ENCODE results near the gene LAMA2.

LAMA2 gene

DNA sequence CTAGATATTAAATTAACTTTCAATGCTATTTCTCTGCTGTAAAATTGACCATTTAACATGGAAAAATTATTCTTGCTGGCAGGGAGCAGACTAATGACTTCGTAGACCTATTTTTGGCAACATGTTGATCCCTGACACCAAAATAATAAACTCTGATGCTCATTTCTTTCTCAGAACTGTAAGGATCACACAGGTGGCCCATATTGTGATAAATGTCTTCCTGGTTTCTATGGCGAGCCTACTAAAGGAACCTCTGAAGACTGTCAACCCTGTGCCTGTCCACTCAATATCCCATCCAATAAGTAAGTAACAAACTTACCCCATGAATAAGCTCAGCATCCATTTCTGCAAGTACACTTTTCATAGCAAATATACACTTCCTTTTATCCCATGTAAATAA lies 387.5 kb downstream of the LAMA2 start:
- Histone ChIP-seq H3K4me1 (ENCODE audit: insufficient read depth, low read length) (peaks cover 27% of the 10 kb centered on the region; the same call in 1 of the 2 replicates), H3K9me3 (ENCODE audit: control insufficient read depth, insufficient read depth, low read length) (no peaks in the 10 kb centered on the region), H3K36me3 (ENCODE audit: insufficient read depth, low read length) (no peaks in the 10 kb centered on the region), H3K9ac (ENCODE audit: low read depth, low read length) (no peak overlapping the region)

DNA sequence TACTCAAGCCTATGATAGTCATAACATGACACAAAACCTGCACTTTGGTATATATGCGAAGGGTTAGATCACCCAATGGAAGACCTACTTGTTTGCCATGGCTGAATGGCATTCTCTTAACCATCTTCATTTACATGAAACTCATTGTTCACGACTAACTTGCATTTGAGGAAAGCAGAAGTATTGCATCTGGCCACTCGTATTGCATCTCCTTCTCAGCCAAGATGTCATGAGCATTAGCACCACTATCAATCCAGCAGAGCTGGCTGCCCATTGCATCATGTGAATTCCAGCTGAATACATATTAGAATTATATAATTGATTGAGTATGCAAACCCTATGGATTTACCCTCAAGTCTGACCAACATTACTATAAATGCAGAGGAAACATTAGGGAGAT lies 390.2 kb downstream of the LAMA2 start:
- H3K4me1 ChIP-seq (ENCODE audit: insufficient read depth, low read length), result peaks cover 23% of the 10 kb centered on the region; the same call in 1 of the 2 replicates
- H3K36me3 ChIP-seq (ENCODE audit: insufficient read depth, low read length), result no peaks in the 10 kb centered on the region
- no peaks in the 10 kb centered on the region for H3K9me3 ChIP-seq (ENCODE audit: control insufficient read depth, insufficient read depth, low read length)
- no peak overlapping the region for H3K9ac ChIP-seq (ENCODE audit: low read depth, low read length)

DNA sequence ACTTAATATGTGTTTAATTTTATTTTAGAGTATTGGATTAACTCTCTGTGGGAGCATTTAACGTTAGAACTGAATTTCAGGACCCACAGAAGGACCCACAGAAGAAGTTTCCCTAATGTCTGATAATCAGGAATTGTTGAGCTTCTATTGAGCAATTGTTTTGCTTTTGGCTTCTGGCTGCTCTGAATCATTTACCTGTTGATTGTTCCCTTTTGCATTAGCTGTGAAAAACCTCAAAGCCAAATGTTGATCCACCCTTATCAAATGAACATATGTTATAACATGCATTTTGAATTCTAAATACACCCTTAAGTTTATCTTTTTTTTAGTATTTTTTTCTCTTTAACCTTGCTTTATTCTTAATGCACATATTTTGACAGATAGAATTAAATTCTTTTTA lies 393.5 kb downstream of the LAMA2 start:
- no peak overlapping the region for H3K9ac ChIP-seq (ENCODE audit: low read depth, low read length)
- peaks cover 19% of the 10 kb centered on the region; the same call in 1 of the 2 replicates for H3K4me1 ChIP-seq (ENCODE audit: insufficient read depth, low read length)
- no peaks in the 10 kb centered on the region for H3K9me3 ChIP-seq (ENCODE audit: control insufficient read depth, insufficient read depth, low read length)
- no peaks in the 10 kb centered on the region for H3K36me3 ChIP-seq (ENCODE audit: insufficient read depth, low read length)

DNA sequence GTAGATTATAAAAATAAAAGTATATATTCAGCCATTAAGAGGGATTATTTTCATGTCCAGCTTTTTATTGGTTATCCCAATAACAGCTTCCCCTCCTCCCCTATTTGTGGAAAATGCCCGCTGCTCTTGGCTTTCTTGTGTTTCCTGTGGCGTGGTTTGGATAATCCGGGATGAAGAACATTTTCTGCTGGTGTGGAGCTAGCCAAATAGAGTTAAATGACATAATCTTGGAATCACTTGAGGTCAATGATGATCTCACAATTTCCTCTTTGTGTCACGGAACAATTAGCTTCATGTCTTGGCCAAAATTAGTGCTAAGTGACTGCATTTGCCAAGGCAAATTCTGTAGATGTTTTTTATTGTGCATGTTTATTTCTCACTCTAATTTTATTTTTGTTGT lies 394.0 kb downstream of the LAMA2 start:
- peaks cover 17% of the 10 kb centered on the region; the same call in 1 of the 2 replicates for H3K4me1 ChIP-seq (ENCODE audit: insufficient read depth, low read length)
- H3K36me3 ChIP-seq (ENCODE audit: insufficient read depth, low read length), result no peaks in the 10 kb centered on the region
- H3K9ac ChIP-seq (ENCODE audit: low read depth, low read length), result no peak overlapping the region
- H3K9me3 ChIP-seq (ENCODE audit: control insufficient read depth, insufficient read depth, low read length), result no peaks in the 10 kb centered on the region

DNA sequence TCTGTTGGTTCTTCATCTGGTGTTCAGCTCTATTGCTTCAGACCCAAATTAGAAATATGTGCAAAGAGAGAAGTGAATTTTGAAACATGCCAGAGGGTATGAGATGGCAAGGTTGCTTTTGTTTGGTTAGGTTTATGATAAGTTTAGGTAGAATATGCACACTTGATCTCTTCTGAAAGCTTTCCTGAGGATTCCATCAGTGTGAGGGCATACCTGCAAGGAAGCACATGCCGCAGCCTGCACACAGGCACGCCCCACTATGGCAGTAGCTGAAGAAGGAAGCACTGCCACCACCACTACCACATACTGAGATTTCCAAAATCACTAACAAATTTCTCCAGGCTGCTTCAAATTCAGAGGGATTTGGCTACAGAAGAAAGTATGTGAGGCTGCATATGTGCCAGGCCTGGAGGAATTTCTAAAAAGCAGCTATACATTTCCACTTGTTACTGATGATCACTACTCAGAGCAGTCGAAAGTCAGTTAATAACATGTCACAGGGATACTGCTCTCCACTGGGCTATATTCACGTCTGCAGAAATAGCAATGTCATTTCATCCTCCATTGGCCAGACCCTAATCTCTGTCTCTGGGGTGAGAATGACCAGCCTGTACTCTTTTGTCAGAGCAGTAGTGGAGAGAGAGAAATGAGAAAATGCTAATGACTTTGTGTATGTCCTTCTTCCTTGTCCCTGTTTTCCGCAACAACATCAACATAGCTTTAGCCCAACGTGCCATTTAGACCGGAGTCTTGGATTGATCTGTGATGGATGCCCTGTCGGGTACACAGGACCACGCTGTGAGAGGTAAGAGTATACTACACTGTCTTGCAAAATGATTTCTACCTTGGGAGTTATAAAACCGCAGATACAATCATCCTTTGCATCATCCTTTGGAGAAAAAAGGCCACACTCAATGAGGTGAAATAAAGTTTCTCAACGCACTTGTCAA lies 396.7 kb downstream of the LAMA2 start:
- no peaks in the 10 kb centered on the region for H3K9me3 ChIP-seq (ENCODE audit: control insufficient read depth, insufficient read depth, low read length)
- 0 out of 2 replicates have a peak, but pooled peaks cover 3% of the 10 kb centered on the region for H3K4me1 ChIP-seq (ENCODE audit: insufficient read depth, low read length)
- no peak overlapping the region for H3K9ac ChIP-seq (ENCODE audit: low read depth, low read length)
- no peaks in the 10 kb centered on the region for H3K36me3 ChIP-seq (ENCODE audit: insufficient read depth, low read length)

DNA sequence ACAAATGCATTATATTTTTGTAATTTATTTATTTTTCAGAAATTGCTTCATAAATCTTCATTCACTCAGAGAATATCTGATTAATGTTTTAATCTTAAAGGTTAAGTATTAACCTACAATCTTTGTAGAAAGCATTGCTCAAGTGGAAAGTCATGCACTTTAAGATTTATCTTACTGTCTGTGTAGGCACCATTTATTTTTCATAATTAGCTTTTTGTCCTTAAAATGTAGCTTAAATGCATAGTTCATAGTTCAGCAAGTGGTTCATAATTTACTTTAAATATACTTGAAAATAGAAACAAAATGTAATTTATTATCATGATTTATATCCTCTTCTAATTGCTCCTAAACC lies 397.3 kb downstream of the LAMA2 start:
- Histone ChIP-seq H3K4me1 (ENCODE audit: insufficient read depth, low read length) (0 out of 2 replicates have a peak, but pooled peaks cover 3% of the 10 kb centered on the region), H3K9me3 (ENCODE audit: control insufficient read depth, insufficient read depth, low read length) (no peaks in the 10 kb centered on the region), H3K9ac (ENCODE audit: low read depth, low read length) (no peak overlapping the region), H3K36me3 (ENCODE audit: insufficient read depth, low read length) (no peaks in the 10 kb centered on the region)

DNA sequence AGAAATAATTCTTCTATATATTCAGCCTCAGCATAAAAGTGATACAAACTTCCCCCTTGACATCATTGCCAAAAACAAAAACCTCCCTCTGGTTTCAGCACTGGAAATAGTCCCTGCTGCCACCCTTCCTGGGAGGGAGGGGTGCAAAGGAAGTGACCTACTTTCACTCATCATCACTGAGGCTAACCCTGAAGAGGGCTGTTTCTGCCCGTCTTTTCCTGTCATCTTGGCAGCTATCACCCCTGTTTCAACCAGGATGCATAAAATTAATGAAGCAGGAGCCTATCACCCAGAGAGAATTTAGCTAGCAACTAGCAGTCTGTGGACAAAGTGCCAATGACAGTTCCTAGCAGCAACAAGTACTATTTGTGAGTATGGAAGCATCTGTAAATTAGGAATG lies 397.8 kb downstream of the LAMA2 start:
- Histone ChIP-seq H3K36me3 (ENCODE audit: insufficient read depth, low read length) (no peaks in the 10 kb centered on the region), H3K9me3 (ENCODE audit: control insufficient read depth, insufficient read depth, low read length) (no peaks in the 10 kb centered on the region), H3K4me1 (ENCODE audit: insufficient read depth, low read length) (0 out of 2 replicates have a peak, but pooled peaks cover 3% of the 10 kb centered on the region), H3K9ac (ENCODE audit: low read depth, low read length) (no peak overlapping the region)

DNA sequence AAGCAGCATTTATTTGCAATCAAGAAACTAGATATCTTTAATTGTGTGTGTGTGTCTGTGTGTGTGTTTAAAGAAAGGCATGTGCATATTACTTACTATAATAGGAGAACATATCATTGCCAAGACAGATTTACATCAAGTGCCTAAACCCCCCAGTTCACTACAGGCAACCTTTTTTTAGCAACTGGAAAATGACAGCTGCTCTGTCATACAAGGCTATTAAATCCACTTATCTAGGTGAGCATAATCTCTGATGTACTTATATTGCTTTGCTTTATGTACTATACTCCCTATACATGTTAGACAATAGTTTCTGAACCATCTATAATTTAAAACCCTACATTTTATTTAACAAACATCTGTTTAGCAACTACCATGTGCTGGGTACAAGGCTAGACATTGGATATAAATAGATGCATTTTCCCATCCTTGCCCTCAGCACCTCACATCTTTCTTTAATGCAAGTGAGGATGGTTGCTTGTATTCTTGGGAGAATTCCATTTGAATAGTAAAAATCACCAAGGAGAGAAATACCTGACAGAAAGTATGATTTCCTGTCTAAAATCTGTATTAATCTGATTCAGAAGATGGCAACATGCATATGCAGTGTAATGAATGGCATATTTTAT lies 398.3 kb downstream of the LAMA2 start:
- Histone ChIP-seq H3K9ac (ENCODE audit: low read depth, low read length) (no peak overlapping the region), H3K4me1 (ENCODE audit: insufficient read depth, low read length) (no peaks in the 10 kb centered on the region), H3K9me3 (ENCODE audit: control insufficient read depth, insufficient read depth, low read length) (no peaks in the 10 kb centered on the region), H3K36me3 (ENCODE audit: insufficient read depth, low read length) (no peaks in the 10 kb centered on the region)

DNA sequence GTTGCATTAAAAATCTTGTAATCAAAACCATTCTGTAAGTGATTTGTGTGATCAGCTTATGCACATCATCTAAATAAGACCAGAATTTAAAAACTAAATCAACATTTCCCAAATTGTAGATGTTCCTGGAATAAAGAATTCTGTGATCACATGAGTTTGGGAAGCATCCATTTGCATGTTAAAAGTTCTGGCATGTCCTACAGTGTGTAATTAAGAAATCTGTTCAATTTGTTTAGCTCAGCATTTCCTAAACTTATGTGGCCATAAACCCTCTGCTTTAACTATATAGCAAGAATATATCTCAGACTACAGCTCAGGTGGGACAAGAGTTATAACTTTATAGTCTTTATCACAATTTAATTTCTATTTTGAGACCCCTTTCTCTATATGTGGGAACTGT lies 399.1 kb downstream of the LAMA2 start:
- H3K9ac ChIP-seq (ENCODE audit: low read depth, low read length), result no peak overlapping the region
- no peaks in the 10 kb centered on the region for H3K4me1 ChIP-seq (ENCODE audit: insufficient read depth, low read length)
- H3K9me3 ChIP-seq (ENCODE audit: control insufficient read depth, insufficient read depth, low read length), result no peaks in the 10 kb centered on the region
- no peaks in the 10 kb centered on the region for H3K36me3 ChIP-seq (ENCODE audit: insufficient read depth, low read length)

DNA sequence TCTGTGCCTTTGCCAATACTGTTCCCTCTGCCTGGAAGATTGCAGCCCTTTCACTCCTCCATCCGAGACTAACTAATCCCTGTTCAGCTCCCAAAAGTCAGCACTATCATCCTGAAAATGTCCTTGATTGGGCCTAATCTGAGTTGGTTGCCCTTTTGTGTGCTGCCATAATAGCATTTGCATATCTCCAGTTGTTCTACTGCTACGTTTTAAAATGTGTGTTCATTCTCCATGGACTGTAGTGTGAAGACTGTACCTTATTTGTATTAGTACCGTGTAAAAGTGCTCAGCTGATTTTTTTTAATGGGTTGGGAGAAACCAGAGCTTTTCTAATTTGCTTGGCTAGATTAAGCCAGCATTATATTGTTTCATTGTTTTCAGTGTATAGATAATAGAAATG lies 401.3 kb downstream of the LAMA2 start:
- no peak overlapping the region for H3K9ac ChIP-seq (ENCODE audit: low read depth, low read length)
- H3K9me3 ChIP-seq (ENCODE audit: control insufficient read depth, insufficient read depth, low read length), result no peaks in the 10 kb centered on the region
- no peaks in the 10 kb centered on the region for H3K36me3 ChIP-seq (ENCODE audit: insufficient read depth, low read length)
- no peaks in the 10 kb centered on the region for H3K4me1 ChIP-seq (ENCODE audit: insufficient read depth, low read length)

DNA sequence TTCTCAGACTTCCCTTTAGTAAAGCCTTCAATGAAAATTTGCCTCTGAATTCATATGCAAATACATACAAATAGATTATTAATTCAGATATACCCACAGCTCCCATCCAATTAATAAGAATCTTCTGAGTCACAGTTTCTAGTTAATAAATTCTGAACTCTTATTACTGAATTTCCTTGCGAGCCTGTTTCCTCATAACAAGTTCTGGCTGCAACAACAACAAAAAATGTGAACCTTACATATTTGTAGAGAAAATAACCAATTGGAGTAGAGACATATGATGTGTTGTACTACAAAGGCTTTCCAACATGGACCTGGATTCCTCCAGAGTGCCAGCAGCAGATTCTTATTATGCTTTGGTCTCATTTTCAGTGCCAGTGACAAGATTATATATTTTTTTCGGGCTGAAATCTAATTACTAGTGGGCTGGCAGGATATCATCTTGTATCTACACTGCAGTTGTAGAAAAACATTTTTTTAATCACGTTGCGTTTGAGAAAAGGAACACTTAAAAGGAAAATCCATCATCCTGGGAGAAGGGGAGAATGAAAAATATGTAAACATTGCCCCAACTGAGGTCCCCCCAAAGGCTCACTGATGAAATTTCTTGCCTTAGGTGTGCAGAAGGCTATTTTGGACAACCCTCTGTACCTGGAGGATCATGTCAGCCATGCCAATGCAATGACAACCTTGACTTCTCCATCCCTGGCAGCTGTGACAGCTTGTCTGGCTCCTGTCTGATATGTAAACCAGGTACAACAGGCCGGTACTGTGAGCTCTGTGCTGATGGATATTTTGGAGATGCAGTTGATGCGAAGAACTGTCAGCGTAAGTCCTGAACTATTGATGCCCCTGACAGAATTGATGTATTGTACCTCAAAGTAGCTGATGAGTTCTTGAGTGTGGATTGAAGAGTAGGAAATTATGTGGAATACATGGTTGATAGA lies 404.6 kb downstream of the LAMA2 start:
- H3K4me1 ChIP-seq (ENCODE audit: insufficient read depth, low read length), result no peaks in the 10 kb centered on the region
- no peaks in the 10 kb centered on the region for H3K36me3 ChIP-seq (ENCODE audit: insufficient read depth, low read length)
- no peaks in the 10 kb centered on the region for H3K9me3 ChIP-seq (ENCODE audit: control insufficient read depth, insufficient read depth, low read length)
- H3K9ac ChIP-seq (ENCODE audit: low read depth, low read length), result no peak overlapping the region

DNA sequence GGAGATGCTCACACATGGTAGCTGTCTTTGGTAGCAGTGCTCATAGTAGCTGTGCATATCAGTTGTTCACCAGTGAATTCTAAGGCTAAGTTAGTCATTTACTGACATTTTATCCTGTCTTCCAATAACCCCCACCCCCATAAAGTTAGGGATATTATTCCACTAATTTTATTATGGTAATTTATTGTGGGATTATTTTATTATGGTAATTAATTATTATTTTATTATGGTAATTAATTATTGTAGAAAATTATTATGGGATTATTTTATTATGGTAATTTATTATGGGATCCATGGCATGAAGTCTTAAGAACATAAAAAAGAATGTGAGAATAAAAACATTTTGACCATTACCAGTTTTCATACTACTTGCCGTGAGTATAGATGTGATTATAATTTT lies 406.5 kb downstream of the LAMA2 start:
- Histone ChIP-seq H3K9me3 (ENCODE audit: control insufficient read depth, insufficient read depth, low read length) (no peaks in the 10 kb centered on the region), H3K9ac (ENCODE audit: low read depth, low read length) (no peak overlapping the region), H3K4me1 (ENCODE audit: insufficient read depth, low read length) (no peaks in the 10 kb centered on the region), H3K36me3 (ENCODE audit: insufficient read depth, low read length) (no peaks in the 10 kb centered on the region)

DNA sequence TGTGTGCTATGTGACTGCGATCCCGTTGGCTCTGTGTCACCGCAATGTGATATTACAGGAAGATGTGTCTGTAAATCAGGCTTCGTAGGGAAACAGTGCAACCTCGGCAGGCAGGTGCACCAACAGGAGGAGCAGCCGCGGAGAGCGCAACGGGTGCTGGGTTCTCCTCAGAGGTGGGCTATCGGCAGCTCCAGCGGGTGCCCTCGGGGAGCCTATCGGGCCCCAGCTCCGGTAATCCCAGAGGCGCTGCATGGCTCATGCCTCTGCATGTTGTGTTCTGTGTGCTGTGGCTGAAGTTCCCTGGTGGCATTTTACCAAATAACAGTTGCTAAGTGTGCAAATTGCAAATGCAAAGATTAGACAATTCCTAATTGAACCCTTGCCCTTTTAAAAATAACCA lies 409.9 kb downstream of the LAMA2 start:
- H3K4me1 ChIP-seq (ENCODE audit: insufficient read depth, low read length), result no peaks in the 10 kb centered on the region
- H3K9me3 ChIP-seq (ENCODE audit: control insufficient read depth, insufficient read depth, low read length), result no peaks in the 10 kb centered on the region
- no peaks in the 10 kb centered on the region for H3K36me3 ChIP-seq (ENCODE audit: insufficient read depth, low read length)
- no peak overlapping the region for H3K9ac ChIP-seq (ENCODE audit: low read depth, low read length)

DNA sequence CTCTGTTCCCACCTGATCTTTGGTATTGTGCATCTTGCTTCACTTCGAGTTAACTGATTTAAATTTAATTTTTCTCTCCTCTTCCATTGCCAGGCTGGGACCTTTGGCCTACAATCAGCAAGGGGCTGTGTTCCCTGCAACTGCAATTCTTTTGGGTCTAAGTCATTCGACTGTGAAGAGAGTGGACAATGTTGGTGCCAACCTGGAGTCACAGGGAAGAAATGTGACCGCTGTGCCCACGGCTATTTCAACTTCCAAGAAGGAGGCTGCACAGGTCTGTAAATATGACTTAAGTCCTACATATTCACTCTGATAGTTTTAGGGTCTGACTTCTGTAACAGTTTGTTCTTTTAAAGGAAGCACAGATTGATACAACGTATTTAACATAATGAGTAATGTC lies 414.7 kb downstream of the LAMA2 start:
- H3K9me3 ChIP-seq (ENCODE audit: control insufficient read depth, insufficient read depth, low read length), result no peaks in the 10 kb centered on the region

More for the DNA sequence above, 414.7 kb downstream of the LAMA2 start:
- Histone ChIP-seq H3K4me1 (ENCODE audit: insufficient read depth, low read length) (no peaks in the 10 kb centered on the region), H3K36me3 (ENCODE audit: insufficient read depth, low read length) (no peaks in the 10 kb centered on the region), H3K9ac (ENCODE audit: low read depth, low read length) (no peak overlapping the region)

Measured in ES-I3 (cell line).